Activated CD8-positive, alpha-beta memory T cell treated with anti-CD3 and anti-CD28 coated beads for 1 hour (primary cell): Measurements from ENCODE around the gene OS9.

Experiments used
- DNase-seq, 2 donors: peaks; one replicate each; pipeline ENCODE4 v3.0.0-alpha.2; 2020; ENCODE audit warnings: low read depth in 1 of 2; ENCODE audit errors: extremely low read depth in 1 of 2

Gene OS9

DNA sequence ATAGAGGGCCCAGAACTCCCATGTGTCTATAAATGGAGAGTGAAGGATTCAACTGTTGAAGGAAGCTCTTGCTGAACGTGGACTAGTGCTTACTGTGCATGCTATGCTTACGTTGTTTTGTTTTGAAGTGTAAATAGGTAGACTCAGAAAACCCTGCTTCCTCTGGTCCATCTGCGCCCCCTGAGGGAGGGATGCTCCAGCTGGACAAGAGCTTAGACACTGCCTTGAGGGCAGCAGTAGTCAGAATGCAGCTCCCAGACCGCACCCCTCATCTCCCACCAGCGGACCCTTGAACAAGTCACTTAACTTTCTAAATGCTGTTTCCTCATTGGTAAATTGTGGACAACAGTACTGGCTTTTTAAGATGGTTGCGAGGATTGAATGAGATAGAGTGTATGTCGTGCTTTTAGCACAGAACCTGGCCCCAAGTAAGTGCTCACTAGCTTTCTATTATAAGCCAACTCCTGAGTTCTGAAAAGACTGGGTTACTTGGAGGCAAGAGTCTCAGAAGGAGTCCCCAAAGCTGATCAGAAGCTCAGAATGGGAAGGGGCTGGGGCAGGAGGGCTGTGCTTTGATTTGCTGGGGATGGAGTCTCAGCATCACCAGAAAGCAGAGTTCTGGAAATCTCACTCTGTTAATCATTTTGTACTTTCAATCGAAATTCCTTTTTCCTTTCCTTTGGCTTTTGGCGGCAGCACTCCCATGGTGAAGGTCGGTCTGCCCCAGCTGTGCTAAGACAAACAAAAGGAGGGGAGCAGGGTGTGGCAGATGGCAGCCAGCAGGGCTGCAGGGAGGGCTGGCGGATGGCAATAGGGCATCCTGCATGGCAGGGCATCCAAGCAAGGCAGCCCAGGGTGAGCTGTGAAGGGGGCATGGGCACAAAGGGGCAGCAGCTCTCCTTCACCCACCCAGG, 29.0 kb downstream of the OS9 start:
- DNase-seq: no peak

DNA sequence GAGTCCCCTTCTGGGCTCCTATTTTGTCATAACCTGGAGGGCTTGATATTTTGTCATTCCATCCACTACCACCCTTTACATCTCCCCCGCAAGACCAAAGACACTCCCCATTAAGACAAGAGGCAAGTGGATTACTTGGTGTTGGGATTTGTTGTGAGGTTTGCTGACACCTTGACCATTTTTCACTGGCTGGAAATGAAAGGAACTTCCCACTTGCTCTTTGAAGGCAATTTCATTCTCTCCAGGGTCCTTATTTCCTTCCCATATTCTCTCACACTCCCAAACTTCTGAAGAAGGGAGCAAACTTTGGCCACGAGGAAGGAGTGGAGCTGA, 29.7 kb downstream of the OS9 start:
- DNase-seq: no peak

GRCh38 chr12:57724003-57724935, 30.3 kb downstream of the OS9 start:
- DNase-seq: no peak

GRCh38 chr12:57724936-57725740, 31.2 kb downstream of the OS9 start:
- no peak for DNase-seq

GRCh38 chr12:57725851-57726150, 31.9 kb downstream of the OS9 start:
- DNase-seq: no peak

- no peak for DNase-seq
These were observed 32.4 kb downstream of the OS9 start for GRCh38 chr12:57726151-57726883.

GRCh38 chr12:57726884-57727757, 33.2 kb downstream of the OS9 start:
- DNase-seq: no peak

DNA sequence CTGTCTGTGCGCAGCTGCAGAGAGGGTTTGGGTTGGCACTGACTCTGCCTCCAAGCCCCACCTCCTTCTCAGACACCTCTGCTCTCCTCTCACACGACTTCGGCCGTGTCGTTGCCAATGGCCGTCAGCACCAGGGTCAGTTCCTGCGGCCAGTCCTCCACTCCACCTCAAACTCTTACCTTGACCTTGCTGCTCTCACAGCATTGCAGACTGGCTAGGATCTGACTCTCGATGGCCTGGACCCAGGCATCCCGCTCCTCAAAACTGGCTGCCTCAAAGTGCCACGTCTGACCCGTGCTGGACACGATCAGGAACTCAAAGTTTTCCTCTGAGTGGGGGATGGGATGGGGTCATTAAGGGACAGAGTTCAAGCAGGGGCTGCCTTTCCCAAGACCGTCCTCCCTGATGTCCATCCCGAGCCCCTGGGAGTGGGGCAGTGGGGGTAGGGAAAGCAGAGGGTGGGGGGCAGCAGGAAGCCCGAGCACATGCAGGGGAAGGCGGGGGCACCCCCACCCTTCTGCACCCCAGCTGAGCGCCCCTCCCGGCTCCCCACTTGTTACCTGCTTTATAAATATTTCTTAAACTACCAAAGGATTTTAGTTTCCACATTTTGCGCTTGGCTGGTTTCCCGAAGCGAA, 33.9 kb downstream of the OS9 start:
- no peak for DNase-seq

DNA sequence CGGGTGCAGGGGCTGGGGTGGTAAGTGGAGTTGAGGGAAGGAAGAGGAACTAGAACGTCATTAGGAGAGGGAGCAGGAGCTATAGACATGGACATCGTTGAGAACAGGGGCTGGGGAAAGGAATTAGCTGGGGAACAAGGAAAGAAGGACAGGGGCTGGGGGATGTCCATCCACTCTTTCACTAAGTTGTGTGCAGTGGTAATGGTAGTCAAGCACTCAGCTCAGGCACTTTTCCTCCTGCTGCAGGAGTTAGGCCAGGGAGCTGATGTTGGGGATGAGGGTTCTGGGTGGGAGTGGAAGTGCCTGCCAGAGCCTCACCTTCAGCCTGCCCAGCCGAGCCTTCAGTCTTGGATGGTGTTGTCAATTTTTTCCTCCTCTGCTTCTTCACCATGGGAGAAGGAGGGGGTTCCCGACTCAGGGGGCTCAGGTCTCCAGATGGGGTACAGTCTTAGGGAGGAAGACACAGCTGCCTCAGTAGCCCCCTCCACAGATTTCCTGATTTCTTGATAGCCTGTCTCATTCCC, 35.5 kb downstream of the OS9 start:
- DNase-seq: no peak

GRCh38 chr12:57730336-57731067, 36.6 kb downstream of the OS9 start:
- DNase-seq: no peak

GRCh38 chr12:57731411-57732080, 37.6 kb downstream of the OS9 start:
- no peak for DNase-seq

GRCh38 chr12:57732270-57732669, 38.3 kb downstream of the OS9 start:
- no peak for DNase-seq

- DNase-seq: no peak
These were observed 39.0 kb downstream of the OS9 start for GRCh38 chr12:57732726-57733593.

GRCh38 chr12:57733928-57734327, 40.0 kb downstream of the OS9 start:
- DNase-seq: no peak

DNA sequence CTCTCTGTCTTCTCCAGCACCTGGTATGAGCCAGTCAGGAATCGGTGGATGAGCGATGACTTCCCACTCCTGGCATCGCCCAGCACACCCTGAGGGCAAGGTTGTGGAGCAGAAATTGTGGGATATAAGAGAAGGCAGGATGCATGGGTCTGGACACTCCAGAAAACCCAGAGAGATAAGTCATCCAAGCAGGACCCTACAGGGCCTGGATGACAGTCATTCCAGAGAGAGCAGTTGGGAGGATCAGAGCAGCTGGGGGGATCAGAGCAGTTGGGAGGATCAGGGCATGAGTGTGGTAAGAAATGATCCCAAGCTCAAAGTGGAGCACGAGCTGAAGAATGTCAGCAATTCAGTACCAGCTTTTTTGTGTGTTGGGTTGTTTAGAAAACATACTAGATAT, 40.7 kb downstream of the OS9 start:
- DNase-seq: no peak

- DNase-seq: no peak
These were observed 41.4 kb downstream of the OS9 start for GRCh38 chr12:57735198-57735855.
